ENCODE measurements around the gene CDH13. TPM values are rescaled to one million over a fixed set of nuclear protein-coding genes. Genes with fewer than 3 reads are reported as not detected.

Gene CDH13
- total and polyA plus RNA-seq, 2 of the 8 experiments (the other 6 are each of a cell fraction or from before 2014, with no cell fraction given) = 2.3 to 2.4 TPM

DNA sequence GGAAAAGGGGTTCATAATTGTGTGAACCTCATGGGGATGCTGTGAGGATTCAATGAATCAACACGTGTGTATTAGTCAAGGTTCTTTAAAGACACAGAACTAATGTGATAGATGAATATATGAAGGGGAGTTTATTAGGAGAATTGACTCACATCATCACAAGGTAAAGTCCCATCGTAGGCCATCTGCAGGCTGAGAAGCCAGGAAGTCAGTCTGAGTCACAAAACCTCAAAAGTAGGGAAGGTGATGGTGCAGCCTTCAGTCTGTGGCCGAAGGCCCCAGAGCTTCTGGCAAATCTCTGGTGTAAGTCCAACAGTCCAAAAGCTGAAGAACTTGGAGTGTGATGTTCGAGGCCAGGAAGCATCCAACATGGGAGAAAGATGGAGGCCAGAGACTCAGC lies 413.4 kb downstream of the CDH13 start (continued):
- TF ChIP-seq RFX5 (IDR thresholded peaks at IDR 0.05; ENCODE audit: borderline replicate concordance, low read depth, low read length) (no peak), GABPA (IDR thresholded peaks at IDR 0.05; ENCODE audit: borderline replicate concordance, insufficient read depth, low read length) (no peak)
